ENCODE data around the gene IFT74.
A peak's percentile ranks its signal among the peaks of the same experiment; 100 is the strongest.

Gene IFT74

GRCh38 chr9:26955921-26956859 lies at the start of gene IFT74:
Gene IFT74, plus strand, starts transcription at chr9:26956412. Its CDS starts 5,556 bp downstream, at chr9:26961968.
- DNase-seq (ENCODE audit: low read depth): peak; percentile 85

- no peak for DNase-seq (ENCODE audit: low read depth)
Measured at GRCh38 chr9:26913138-26913668, 43.0 kb upstream of the IFT74 start.

- no peak for DNase-seq (ENCODE audit: low read depth)
Measured at GRCh38 chr9:26919698-26920097, 36.5 kb upstream of the IFT74 start.

GRCh38 chr9:26925609-26926008 lies 30.6 kb upstream of the IFT74 start:
- DNase-seq (ENCODE audit: low read depth): no peak

GRCh38 chr9:26928902-26929495 lies 27.2 kb upstream of the IFT74 start:
- DNase-seq (ENCODE audit: low read depth): no peak

- DNase-seq (ENCODE audit: low read depth): no peak
Measured at GRCh38 chr9:26935847-26936246, 20.4 kb upstream of the IFT74 start.

- DNase-seq (ENCODE audit: low read depth): no peak
Measured at GRCh38 chr9:26937816-26938371, 18.3 kb upstream of the IFT74 start.

- no peak for DNase-seq (ENCODE audit: low read depth)
Measured at GRCh38 chr9:26939955-26940711, 16.1 kb upstream of the IFT74 start.

- no peak for DNase-seq (ENCODE audit: low read depth)
Measured at GRCh38 chr9:26940779-26941178, 15.4 kb upstream of the IFT74 start.

- DNase-seq (ENCODE audit: low read depth): no peak
Measured at GRCh38 chr9:26945591-26945990, 10.6 kb upstream of the IFT74 start.

GRCh38 chr9:26946753-26947727 lies 9.2 kb upstream of the IFT74 start, which contains the start of gene PLAA:
Gene PLAA, minus strand, starts transcription at chr9:26947242. Its CDS starts 197 bp downstream, at chr9:26947045.
- peak; percentile 69 for DNase-seq (ENCODE audit: low read depth)

GRCh38 chr9:26947736-26948135 lies 8.5 kb upstream of the IFT74 start:
- DNase-seq (ENCODE audit: low read depth): no peak

- no peak for DNase-seq (ENCODE audit: low read depth)
Measured at GRCh38 chr9:26949637-26950069, 6.6 kb upstream of the IFT74 start.

GRCh38 chr9:26950521-26950920 lies 5.7 kb upstream of the IFT74 start:
- no peak for DNase-seq (ENCODE audit: low read depth)

GRCh38 chr9:26951794-26952193 lies 4.4 kb upstream of the IFT74 start:
- DNase-seq (ENCODE audit: low read depth): no peak

GRCh38 chr9:26954050-26954508 lies 2.1 kb upstream of the IFT74 start:
- DNase-seq (ENCODE audit: low read depth): no peak

GRCh38 chr9:26955222-26955903 lies 849 bp upstream of the IFT74 start:
- no peak for DNase-seq (ENCODE audit: low read depth)

- DNase-seq (ENCODE audit: low read depth): no peak
Measured at GRCh38 chr9:26956860-26957233, 635 bp downstream of the IFT74 start.

GRCh38 chr9:26971721-26972120 lies 15.5 kb downstream of the IFT74 start:
- no peak for DNase-seq (ENCODE audit: low read depth)

- DNase-seq (ENCODE audit: low read depth): no peak
Measured at GRCh38 chr9:26973989-26974388, 17.8 kb downstream of the IFT74 start.
